ENCODE results near the gene UGT1A1.

GRCh38 chr2:233711312-233712008 is 48.6 kb upstream of the UGT1A1 start:
- TF ChIP-seq CTCF (IDR thresholded peaks at IDR 0.05) (peak in 4 of 6 experiments; percentile 81 to 88 (median 82)), POLR2A (IDR thresholded peaks at IDR 0.05) (no peak)

Measured in Peyer's patch (tissue), 4 donors.